Astrocyte of the spinal cord (primary cell): ENCODE results near the gene LSMEM2.

ENCODE experiments used
- DNase-seq: peaks from one replicate; pipeline ENCODE4 v3.0.0; 2011; ENCODE audit warnings: low read depth, low spot score
- H3K4me3 ChIP-seq: 2 replicates; pipeline ENCODE4 v1.5.1; 2011; ENCODE audit warnings: low read depth, mild to moderate bottlenecking, low read length, moderate library complexity
- CTCF ChIP-seq: IDR thresholded peaks from 2 replicates; pipeline ENCODE4 v1.5.1; 2012; ENCODE audit warnings: low read depth, mild to moderate bottlenecking, low read length, inconsistent platforms
- in situ Hi-C: cut with HindIII; loops from 2 replicates; pipeline ENCODE4 v1.10.0; 2017; ENCODE audit warnings: low sequenced_read_pairs

LSMEM2 gene

GRCh38 chr3:50324351-50325112, 45.6 kb downstream of the LSMEM2 start:
- peak; percentile 94 for TF ChIP-seq CTCF
- DNase-seq: peak; percentile 73
- H3K4me3 ChIP-seq: no peak overlapping the region
- in situ Hi-C loops: no loop called here

GRCh38 chr3:50325113-50325480, 46.2 kb downstream of the LSMEM2 start:
- no peak for TF ChIP-seq CTCF
- H3K4me3 ChIP-seq: no peak overlapping the region
- no peak for DNase-seq
- in situ Hi-C loops: no loop called here

- TF ChIP-seq CTCF: no peak
- in situ Hi-C loops: no loop called here
- H3K4me3 ChIP-seq: no peak overlapping the region
- DNase-seq: no peak
Observed at GRCh38 chr3:50325497-50326181, 46.8 kb downstream of the LSMEM2 start.

- DNase-seq: no peak
- in situ Hi-C loops: no loop called here
- no peak for TF ChIP-seq CTCF
- no peak overlapping the region for H3K4me3 ChIP-seq
Observed at GRCh38 chr3:50326182-50326541, 47.3 kb downstream of the LSMEM2 start.

- H3K4me3 ChIP-seq: peak overlapping the region; percentile 88
- DNase-seq: no peak
- no peak for TF ChIP-seq CTCF
- in situ Hi-C loops: no loop called here
Observed at GRCh38 chr3:50327129-50327528, 48.2 kb downstream of the LSMEM2 start.

- no peak for TF ChIP-seq CTCF
- in situ Hi-C loops: no loop called here
- peak; percentile 96 for DNase-seq
- peak within 1 kb of the TSS; percentile 88 for H3K4me3 ChIP-seq
Observed at GRCh38 chr3:50327943-50328691, 49.2 kb downstream of the LSMEM2 start, which contains the start of gene TUSC2. Gene TUSC2 (minus strand): TSS chr3:50328223. CDS start chr3:50328099, 124 bp downstream.
